ENCODE measurements around the gene CEACAM5.

DNA sequence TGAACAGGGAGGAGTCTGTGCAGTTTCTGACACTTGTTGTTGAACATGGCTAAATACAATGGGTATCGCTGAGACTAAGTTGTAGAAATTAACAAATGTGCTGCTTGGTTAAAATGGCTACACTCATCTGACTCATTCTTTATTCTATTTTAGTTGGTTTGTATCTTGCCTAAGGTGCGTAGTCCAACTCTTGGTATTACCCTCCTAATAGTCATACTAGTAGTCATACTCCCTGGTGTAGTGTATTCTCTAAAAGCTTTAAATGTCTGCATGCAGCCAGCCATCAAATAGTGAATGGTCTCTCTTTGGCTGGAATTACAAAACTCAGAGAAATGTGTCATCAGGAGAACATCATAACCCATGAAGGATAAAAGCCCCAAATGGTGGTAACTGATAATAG, 63.0 kb downstream of the CEACAM5 start:
- TF ChIP-seq, protein P1, sequence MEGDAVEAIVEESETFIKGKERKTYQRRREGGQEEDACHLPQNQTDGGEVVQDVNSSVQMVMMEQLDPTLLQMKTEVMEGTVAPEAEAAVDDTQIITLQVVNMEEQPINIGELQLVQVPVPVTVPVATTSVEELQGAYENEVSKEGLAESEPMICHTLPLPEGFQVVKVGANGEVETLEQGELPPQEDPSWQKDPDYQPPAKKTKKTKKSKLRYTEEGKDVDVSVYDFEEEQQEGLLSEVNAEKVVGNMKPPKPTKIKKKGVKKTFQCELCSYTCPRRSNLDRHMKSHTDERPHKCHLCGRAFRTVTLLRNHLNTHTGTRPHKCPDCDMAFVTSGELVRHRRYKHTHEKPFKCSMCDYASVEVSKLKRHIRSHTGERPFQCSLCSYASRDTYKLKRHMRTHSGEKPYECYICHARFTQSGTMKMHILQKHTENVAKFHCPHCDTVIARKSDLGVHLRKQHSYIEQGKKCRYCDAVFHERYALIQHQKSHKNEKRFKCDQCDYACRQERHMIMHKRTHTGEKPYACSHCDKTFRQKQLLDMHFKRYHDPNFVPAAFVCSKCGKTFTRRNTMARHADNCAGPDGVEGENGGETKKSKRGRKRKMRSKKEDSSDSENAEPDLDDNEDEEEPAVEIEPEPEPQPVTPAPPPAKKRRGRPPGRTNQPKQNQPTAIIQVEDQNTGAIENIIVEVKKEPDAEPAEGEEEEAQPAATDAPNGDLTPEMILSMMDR (tag by site-specific recombination; IDR thresholded peaks at IDR 0.05) = no peak
- TF ChIP-seq, protein P2, sequence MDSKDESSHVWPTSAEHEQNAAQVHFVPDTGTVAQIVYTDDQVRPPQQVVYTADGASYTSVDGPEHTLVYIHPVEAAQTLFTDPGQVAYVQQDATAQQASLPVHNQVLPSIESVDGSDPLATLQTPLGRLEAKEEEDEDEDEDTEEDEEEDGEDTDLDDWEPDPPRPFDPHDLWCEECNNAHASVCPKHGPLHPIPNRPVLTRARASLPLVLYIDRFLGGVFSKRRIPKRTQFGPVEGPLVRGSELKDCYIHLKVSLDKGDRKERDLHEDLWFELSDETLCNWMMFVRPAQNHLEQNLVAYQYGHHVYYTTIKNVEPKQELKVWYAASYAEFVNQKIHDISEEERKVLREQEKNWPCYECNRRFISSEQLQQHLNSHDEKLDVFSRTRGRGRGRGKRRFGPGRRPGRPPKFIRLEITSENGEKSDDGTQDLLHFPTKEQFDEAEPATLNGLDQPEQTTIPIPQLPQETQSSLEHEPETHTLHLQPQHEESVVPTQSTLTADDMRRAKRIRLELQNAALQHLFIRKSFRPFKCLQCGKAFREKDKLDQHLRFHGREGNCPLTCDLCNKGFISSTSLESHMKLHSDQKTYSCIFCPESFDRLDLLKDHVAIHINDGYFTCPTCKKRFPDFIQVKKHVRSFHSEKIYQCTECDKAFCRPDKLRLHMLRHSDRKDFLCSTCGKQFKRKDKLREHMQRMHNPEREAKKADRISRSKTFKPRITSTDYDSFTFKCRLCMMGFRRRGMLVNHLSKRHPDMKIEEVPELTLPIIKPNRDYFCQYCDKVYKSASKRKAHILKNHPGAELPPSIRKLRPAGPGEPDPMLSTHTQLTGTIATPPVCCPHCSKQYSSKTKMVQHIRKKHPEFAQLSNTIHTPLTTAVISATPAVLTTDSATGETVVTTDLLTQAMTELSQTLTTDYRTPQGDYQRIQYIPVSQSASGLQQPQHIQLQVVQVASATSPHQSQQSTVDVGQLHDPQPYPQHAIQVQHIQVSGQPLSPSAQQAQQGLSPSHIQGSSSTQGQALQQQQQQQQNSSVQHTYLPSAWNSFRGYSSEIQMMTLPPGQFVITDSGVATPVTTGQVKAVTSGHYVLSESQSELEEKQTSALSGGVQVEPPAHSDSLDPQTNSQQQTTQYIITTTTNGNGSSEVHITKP (tag by site-specific recombination; IDR thresholded peaks at IDR 0.05) = no peak
- TF ChIP-seq TCF7L2 (IDR thresholded peaks at IDR 0.05; ENCODE audit: borderline replicate concordance, low read depth, low read length) = no peak
- TF ChIP-seq ZBTB48 (tag by site-specific recombination; IDR thresholded peaks at IDR 0.05) = no peak
- TF ChIP-seq ZFHX2 (tag by site-specific recombination; conservative IDR thresholded peaks at IDR 0.05) = no peak
- TF ChIP-seq ZBTB21 (tag by site-specific recombination; IDR thresholded peaks at IDR 0.05) = no peak
- TF ChIP-seq ZNF350 (tag by site-specific recombination; IDR thresholded peaks at IDR 0.05) = no peak
- TF ChIP-seq ZNF121 (tag by site-specific recombination; IDR thresholded peaks at IDR 0.05) = no peak
- TF ChIP-seq, protein P3, sequence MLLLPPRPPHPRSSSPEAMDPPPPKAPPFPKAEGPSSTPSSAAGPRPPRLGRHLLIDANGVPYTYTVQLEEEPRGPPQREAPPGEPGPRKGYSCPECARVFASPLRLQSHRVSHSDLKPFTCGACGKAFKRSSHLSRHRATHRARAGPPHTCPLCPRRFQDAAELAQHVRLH (tag by site-specific recombination; IDR thresholded peaks at IDR 0.05) = no peak
- TF ChIP-seq, protein P4, sequence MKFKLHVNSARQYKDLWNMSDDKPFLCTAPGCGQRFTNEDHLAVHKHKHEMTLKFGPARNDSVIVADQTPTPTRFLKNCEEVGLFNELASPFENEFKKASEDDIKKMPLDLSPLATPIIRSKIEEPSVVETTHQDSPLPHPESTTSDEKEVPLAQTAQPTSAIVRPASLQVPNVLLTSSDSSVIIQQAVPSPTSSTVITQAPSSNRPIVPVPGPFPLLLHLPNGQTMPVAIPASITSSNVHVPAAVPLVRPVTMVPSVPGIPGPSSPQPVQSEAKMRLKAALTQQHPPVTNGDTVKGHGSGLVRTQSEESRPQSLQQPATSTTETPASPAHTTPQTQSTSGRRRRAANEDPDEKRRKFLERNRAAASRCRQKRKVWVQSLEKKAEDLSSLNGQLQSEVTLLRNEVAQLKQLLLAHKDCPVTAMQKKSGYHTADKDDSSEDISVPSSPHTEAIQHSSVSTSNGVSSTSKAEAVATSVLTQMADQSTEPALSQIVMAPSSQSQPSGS (tag by site-specific recombination; IDR thresholded peaks at IDR 0.05; ENCODE audit: low read depth) = no peak
- no peak for TF ChIP-seq ZNF585B (tag by site-specific recombination; IDR thresholded peaks at IDR 0.05)
- no peak for TF ChIP-seq ZNF146 (tag by site-specific recombination; IDR thresholded peaks at IDR 0.05)
- TF ChIP-seq MEIS1 (CRISPR knock-in tag; IDR thresholded peaks at IDR 0.05; ENCODE audit: borderline replicate concordance) = no peak
- no peak for TF ChIP-seq SP2 (tag by site-specific recombination; IDR thresholded peaks at IDR 0.05)

All from HEK293 (cell line).